HS-27A (cell line): ENCODE results near the gene PWP2.
"Not testable (repeated sequence)": the region's sequence is repeated elsewhere in the genome, so short reads cannot be mapped to it uniquely, and the experiment has no call there.

Experiments
- DNase-seq: peaks from one replicate; pipeline ENCODE4 v3.0.0-alpha.2; 2012; ENCODE audit warnings: low read depth, missing footprints

Gene PWP2

GRCh38 chr21:44138039-44138438, 30.8 kb downstream of the PWP2 start:
- not testable (repeated sequence) for DNase-seq

GRCh38 chr21:44139787-44140551, 32.8 kb downstream of the PWP2 start:
- DNase-seq, result not testable (repeated sequence)

GRCh38 chr21:44140552-44140932, 33.3 kb downstream of the PWP2 start:
- DNase-seq, result not testable (repeated sequence)

- not testable (repeated sequence) for DNase-seq
Observed at GRCh38 chr21:44142470-44142869, 35.3 kb downstream of the PWP2 start.

- not testable (repeated sequence) for DNase-seq
Observed at GRCh38 chr21:44143380-44143779, 36.2 kb downstream of the PWP2 start.

GRCh38 chr21:44143996-44144395, 36.8 kb downstream of the PWP2 start:
- not testable (repeated sequence) for DNase-seq

- DNase-seq, result not testable (repeated sequence)
Observed at GRCh38 chr21:44144784-44145602, 37.8 kb downstream of the PWP2 start.

- DNase-seq, result not testable (repeated sequence)
Observed at GRCh38 chr21:44145616-44146015, 38.4 kb downstream of the PWP2 start.

GRCh38 chr21:44147108-44147507, 39.9 kb downstream of the PWP2 start:
- not testable (repeated sequence) for DNase-seq

- not testable (repeated sequence) for DNase-seq
Observed at GRCh38 chr21:44150255-44150654, 43.1 kb downstream of the PWP2 start.

GRCh38 chr21:44153214-44153888, 46.2 kb downstream of the PWP2 start:
- DNase-seq, result not testable (repeated sequence)

- DNase-seq, result not testable (repeated sequence)
Observed at GRCh38 chr21:44153889-44154228, 46.7 kb downstream of the PWP2 start.

- DNase-seq, result not testable (repeated sequence)
Observed at GRCh38 chr21:44154816-44155230, 47.6 kb downstream of the PWP2 start.

- not testable (repeated sequence) for DNase-seq
Observed at GRCh38 chr21:44155231-44155993, 48.2 kb downstream of the PWP2 start.

- not testable (repeated sequence) for DNase-seq
Observed at GRCh38 chr21:44155994-44156380, 48.8 kb downstream of the PWP2 start.

GRCh38 chr21:44157439-44158081, 50.4 kb downstream of the PWP2 start:
- not testable (repeated sequence) for DNase-seq

GRCh38 chr21:44158082-44158468, 50.9 kb downstream of the PWP2 start:
- not testable (repeated sequence) for DNase-seq

GRCh38 chr21:44159349-44160297, 52.4 kb downstream of the PWP2 start:
- not testable (repeated sequence) for DNase-seq

GRCh38 chr21:44160298-44160672, 53.1 kb downstream of the PWP2 start:
- DNase-seq, result not testable (repeated sequence)

GRCh38 chr21:44160821-44161220, 53.6 kb downstream of the PWP2 start:
- not testable (repeated sequence) for DNase-seq
